Superior temporal gyrus (tissue), 1 donor: ENCODE measurements around the gene DKK3.
"Not testable (repeated sequence)": the region's sequence is repeated elsewhere in the genome, so short reads cannot be mapped to it uniquely, and the experiment has no call there.

Source experiments
- DNase-seq: peaks from one replicate; pipeline ENCODE4 v3.0.0-alpha.2; 2016; ENCODE audit errors: extremely low spot score

Gene DKK3

GRCh38 chr11:12007769-12008737, at the start of gene DKK3:
TSS of gene DKK3 (minus strand) at chr11:12008626. CDS start at chr11:12008582, 44 bp downstream.
- DNase-seq = peak; percentile 59

GRCh38 chr11:12057299-12057980, 49.0 kb upstream of the DKK3 start:
- no peak for DNase-seq

GRCh38 chr11:12056119-12056518, 47.7 kb upstream of the DKK3 start:
- no peak for DNase-seq

- DNase-seq = no peak
These were observed 45.4 kb upstream of the DKK3 start for GRCh38 chr11:12053606-12054361.

GRCh38 chr11:12052676-12053605, 44.5 kb upstream of the DKK3 start:
- DNase-seq = no peak

GRCh38 chr11:12051287-12051662, 42.8 kb upstream of the DKK3 start:
- DNase-seq = peak; percentile 68

GRCh38 chr11:12050470-12051286, 42.3 kb upstream of the DKK3 start:
- DNase-seq = no peak

GRCh38 chr11:12048936-12049790, 40.7 kb upstream of the DKK3 start:
- DNase-seq = no peak

- DNase-seq = no peak
These were observed 38.3 kb upstream of the DKK3 start for GRCh38 chr11:12046636-12047236.

GRCh38 chr11:12045914-12046635, 37.6 kb upstream of the DKK3 start:
- no peak for DNase-seq

GRCh38 chr11:12044799-12045198, 36.4 kb upstream of the DKK3 start:
- DNase-seq = peak; percentile 60

GRCh38 chr11:12043959-12044791, 35.7 kb upstream of the DKK3 start:
- peak; percentile 87 for DNase-seq

- DNase-seq = no peak
These were observed 34.8 kb upstream of the DKK3 start for GRCh38 chr11:12043221-12043620.

- DNase-seq = no peak
These were observed 33.8 kb upstream of the DKK3 start for GRCh38 chr11:12042215-12042676.

- DNase-seq = not testable (repeated sequence)
These were observed 32.3 kb upstream of the DKK3 start for GRCh38 chr11:12040719-12041118.

- DNase-seq = no peak
These were observed 24.5 kb upstream of the DKK3 start for GRCh38 chr11:12032968-12033367.
